H9 (cell line): ENCODE measurements around the gene SLC7A1. TPM values are rescaled to one million over a fixed set of nuclear protein-coding genes. Genes with fewer than 3 reads are reported as not detected.

ENCODE experiments used
- DNase-seq: peaks from one replicate; pipeline ENCODE4 v3.0.0-alpha.2; 2017
- H2AFZ ChIP-seq: one replicate; pipeline ENCODE4 v1.6.1; 2013; ENCODE audit warnings: mild to moderate bottlenecking, low read length, control low read depth, moderate library complexity
- H2AK5ac ChIP-seq: 2 replicates; pipeline ENCODE4 v1.6.1; 2013; ENCODE audit warnings: low read length, control low read depth, mixed read lengths; ENCODE audit not compliant: insufficient read length
- H2BK120ac ChIP-seq: one replicate; pipeline ENCODE4 v1.6.1; 2013; ENCODE audit warnings: low read depth, mild to moderate bottlenecking, low read length, control low read depth, inconsistent platforms; ENCODE audit not compliant: poor library complexity, severe bottlenecking
- H2BK12ac ChIP-seq: 2 replicates; pipeline ENCODE4 v1.6.1; 2013; ENCODE audit warnings: low read length, control low read depth, mixed read lengths, low read depth; ENCODE audit not compliant: insufficient read length
- H2BK15ac ChIP-seq: 2 replicates; pipeline ENCODE4 v1.6.1; 2013; ENCODE audit warnings: low read depth, low read length, control low read depth
- H2BK20ac ChIP-seq: one replicate; pipeline ENCODE4 v1.6.1; 2013; ENCODE audit warnings: low read depth, mild to moderate bottlenecking, low read length, control low read depth, inconsistent platforms; ENCODE audit not compliant: poor library complexity, severe bottlenecking
- H2BK5ac ChIP-seq: 2 replicates; pipeline ENCODE4 v1.6.1; 2013; ENCODE audit warnings: low read length, control low read depth, mixed read lengths; ENCODE audit not compliant: insufficient read length
- H3K14ac ChIP-seq: 2 replicates; pipeline ENCODE4 v1.6.1; 2013; ENCODE audit warnings: low read length, control low read depth; ENCODE audit not compliant: insufficient read depth
- H3K18ac ChIP-seq: 2 replicates; pipeline ENCODE4 v1.6.1; 2013; ENCODE audit warnings: low read depth, mild to moderate bottlenecking, mixed read lengths, low read length, control low read depth; ENCODE audit not compliant: insufficient read length
- H3K23ac ChIP-seq: 2 replicates; pipeline ENCODE4 v1.6.1; 2013; ENCODE audit warnings: low read length, control low read depth, mixed read lengths, low read depth; ENCODE audit not compliant: insufficient read length
- H3K23me2 ChIP-seq: 2 replicates; pipeline ENCODE4 v1.6.1; 2013; ENCODE audit warnings: low read depth, mild to moderate bottlenecking, mixed read lengths, low read length, control low read depth; ENCODE audit not compliant: insufficient read length, poor library complexity, severe bottlenecking
- H3K27ac ChIP-seq: 2 replicates; pipeline ENCODE4 v1.5.1; 2013; ENCODE audit warnings: low read length, control low read depth, mixed read lengths, low read depth; ENCODE audit not compliant: insufficient read length
- H3K27me3 ChIP-seq: 2 replicates; pipeline ENCODE4 v1.6.1; 2013; ENCODE audit warnings: low read length, control low read depth, inconsistent platforms; ENCODE audit not compliant: insufficient read depth
- H3K4ac ChIP-seq: 2 replicates; pipeline ENCODE4 v1.6.1; 2013; ENCODE audit warnings: low read depth, mild to moderate bottlenecking, control low read depth, inconsistent platforms, low read length, moderate library complexity
- H3K4me1 ChIP-seq: 2 replicates; pipeline ENCODE4 v1.6.1; 2013; ENCODE audit warnings: low read length, control low read depth, inconsistent platforms; ENCODE audit not compliant: insufficient read depth
- H3K4me2 ChIP-seq: 2 replicates; pipeline ENCODE4 v1.6.1; 2013; ENCODE audit warnings: low read length, control low read depth, mixed read lengths; ENCODE audit not compliant: insufficient read length, insufficient read depth
- H3K56ac ChIP-seq: 2 replicates; pipeline ENCODE4 v1.6.1; 2013; ENCODE audit warnings: low read depth, mild to moderate bottlenecking, mixed read lengths, low read length, control low read depth; ENCODE audit not compliant: insufficient read length
- H3K79me1 ChIP-seq: 2 replicates; pipeline ENCODE4 v1.6.1; 2013; ENCODE audit warnings: low read depth, mild to moderate bottlenecking, moderate library complexity, low read length, control low read depth, inconsistent platforms; ENCODE audit not compliant: insufficient read depth, poor library complexity, severe bottlenecking
- H3K79me2 ChIP-seq: 2 replicates; pipeline ENCODE4 v1.6.1; 2013; ENCODE audit warnings: low read length, control low read depth, inconsistent platforms; ENCODE audit not compliant: insufficient read depth
- H3K9ac ChIP-seq: 2 replicates; pipeline ENCODE4 v1.6.1; 2013; ENCODE audit warnings: low read length, control low read depth, mixed read lengths; ENCODE audit not compliant: insufficient read length; ENCODE audit errors: extremely low read depth
- H3K9me3 ChIP-seq: one replicate; pipeline ENCODE4 v1.6.1; 2013; ENCODE audit warnings: low read depth, low read length, inconsistent platforms; ENCODE audit not compliant: control insufficient read depth
- H3T11ph ChIP-seq: one replicate; pipeline ENCODE4 v1.6.1; 2013; ENCODE audit warnings: mild to moderate bottlenecking, low read length, control low read depth, inconsistent platforms
- H4K20me1 ChIP-seq: one replicate; pipeline ENCODE4 v1.6.1; 2013; ENCODE audit not compliant: control insufficient read depth, insufficient read length, insufficient read depth
- H4K5ac ChIP-seq: 2 replicates; pipeline ENCODE4 v1.6.1; 2013; ENCODE audit warnings: low read depth, mild to moderate bottlenecking, mixed read lengths, low read length, control low read depth; ENCODE audit not compliant: insufficient read length
- H4K8ac ChIP-seq: replicated peaks from 2 replicates; pipeline ENCODE4 v1.6.1; 2013; ENCODE audit warnings: low read length, control low read depth, mixed read lengths, low read depth; ENCODE audit not compliant: insufficient read length
- H4K91ac ChIP-seq: 2 replicates; pipeline ENCODE4 v1.6.1; 2013; ENCODE audit warnings: low read depth, mild to moderate bottlenecking, moderate library complexity, mixed read lengths, low read length, control low read depth; ENCODE audit not compliant: insufficient read length
- H3K27ac Mint-ChIP-seq, 3 experiments: 2 replicates in 2 of 3; 3 replicates in 1 of 3; pipeline ENCODE4 v1.8.0; 2020 to 2021; ENCODE audit warnings: mixed read lengths in 3 of 3, mild to moderate bottlenecking in 1 of 3, moderate library complexity in 1 of 3
- H3K27me3 Mint-ChIP-seq: 2 replicates; pipeline ENCODE4 v1.8.0; 2021; ENCODE audit warnings: low read depth, mild to moderate bottlenecking, moderate library complexity, mixed read lengths
- H3K36me3 Mint-ChIP-seq, 3 experiments: 2 replicates in 2 of 3; 3 replicates in 1 of 3; pipeline ENCODE4 v1.8.0; 2020 to 2021; ENCODE audit warnings: low read depth in 3 of 3, mixed read lengths in 3 of 3; ENCODE audit not compliant: insufficient read depth in 1 of 3
- H3K4me1 Mint-ChIP-seq, 2 experiments: 2 replicates each; pipeline ENCODE4 v1.8.0; 2020; ENCODE audit warnings: mixed read lengths in 2 of 2
- H3K4me3 Mint-ChIP-seq, 2 experiments: 2 replicates in 1 of 2; 3 replicates in 1 of 2; pipeline ENCODE4 v1.8.0; 2020 to 2021; ENCODE audit warnings: mild to moderate bottlenecking in 2 of 2, mixed read lengths in 2 of 2, moderate library complexity in 1 of 2
- H3K9me3 Mint-ChIP-seq, 2 experiments: 2 replicates in 1 of 2; 3 replicates in 1 of 2; pipeline ENCODE4 v1.8.0; 2020; ENCODE audit warnings: mild to moderate bottlenecking in 2 of 2, mixed read lengths in 2 of 2, moderate library complexity in 1 of 2
- CTCF ChIP-seq: fragments of 200-600 bp; sonication (generic); conservative IDR thresholded peaks from 3 replicates; pipeline ENCODE4 v1.8.0; 2021; ENCODE audit warnings: antibody characterized with exemption, mild to moderate bottlenecking
- WGBS: extraction: QIAGEN DNeasy Blood & Tissue Kit; methylation state at CpG from one replicate; pipeline ENCODE4 v1.1.7; 2013; ENCODE audit warnings: missing lambda C conversion rate, low lambda C conversion rate, mixed read lengths; ENCODE audit not compliant: insufficient read length; ENCODE audit errors: extremely low coverage; 5-methylcytosine and 5-hydroxymethylcytosine counted together
- total RNA-seq: library from RNA; stranded (reverse); gene quantifications from 2 replicates; pipeline ENCODE4 v1.2.1, GENCODE V29; 2021

SLC7A1 gene
- total RNA-seq, 1 experiment from 2014 or later = 109 TPM

GRCh38 chr13:29583073-29583785, 12.3 kb downstream of the SLC7A1 start:
- no peak overlapping the region for H2AK5ac ChIP-seq
- no peak overlapping the region for H2BK120ac ChIP-seq
- H2BK20ac ChIP-seq = no peak overlapping the region
- peaks cover 6% of the 10 kb centered on the region for H3K79me1 ChIP-seq
- Mint-ChIP-seq H3K27ac (peak overlapping the region in 2 of 3 experiments; percentile 70 to 78; a peak in 2 of 7 replicates), H3K4me1 (peaks cover 73 to 86% of the 10 kb centered on the region in 2 experiments), H3K9me3 (no peaks in the 10 kb centered on the region), H3K36me3 (peaks cover 12 to 17% (median 15%) of the 10 kb centered on the region in 3 experiments; a peak in 6 of 7 replicates), H3K4me3 (peak overlapping the region in 1 of 2 experiments; percentile 47; a peak in 1 of 5 replicates), H3K27me3 (no peaks in the 10 kb centered on the region)
- H2BK12ac ChIP-seq = no peak overlapping the region
- no peak overlapping the region for H3T11ph ChIP-seq
- H4K20me1 ChIP-seq = no peaks in the 10 kb centered on the region
- no peak overlapping the region for H3K27ac ChIP-seq
- H2BK5ac ChIP-seq = no peak overlapping the region
- no peaks in the 10 kb centered on the region for H3K9me3 ChIP-seq
- no peaks in the 10 kb centered on the region for H3K23me2 ChIP-seq
- H3K14ac ChIP-seq = no peak overlapping the region
- H2BK15ac ChIP-seq = no peak overlapping the region
- peaks cover 76% of the 10 kb centered on the region for H3K79me2 ChIP-seq
- no peak overlapping the region for H3K56ac ChIP-seq
- no peak overlapping the region for H3K9ac ChIP-seq
- H3K4me1 ChIP-seq = peaks cover 30% of the 10 kb centered on the region; the same call in 1 of the 2 replicates
- TF ChIP-seq CTCF = no peak
- H3K18ac ChIP-seq = no peak overlapping the region
- H2AFZ ChIP-seq = no peak overlapping the region
- no peak overlapping the region for H3K23ac ChIP-seq
- no peak overlapping the region for H4K91ac ChIP-seq
- DNase-seq = no peak
- no CpG with 5 or more reads among the region's 7 CpGs for WGBS
- no peak overlapping the region for H3K4ac ChIP-seq
- H3K27me3 ChIP-seq = no peaks in the 10 kb centered on the region
- H3K4me2 ChIP-seq = no peak overlapping the region
- H4K8ac ChIP-seq = no peak overlapping the region
- no peak overlapping the region for H4K5ac ChIP-seq
